Cardiac fibroblast (primary cell): ENCODE measurements around the gene ITGA8.
A peak's percentile ranks its signal among the peaks of the same experiment; 100 is the strongest.

Experiments
- DNase-seq, 2 donors: peaks; one replicate each; pipeline versions ENCODE4 v3.0.0 to v3.0.0-alpha.2; 2010; ENCODE audit warnings: low read depth in 2 of 2
- H3K4me3 ChIP-seq, 2 donors: replicated peaks in 1 of 2; 1 replicate in 1 of 2; 2 replicates in 1 of 2; pipeline ENCODE4 v1.5.1; 2011; ENCODE audit warnings: low read depth in 2 of 2, low read length in 2 of 2, mild to moderate bottlenecking in 2 of 2, moderate library complexity in 1 of 2
- TF ChIP-seq, protein P1 (sequence below): IDR thresholded peaks from one replicate; pipeline ENCODE4 v1.5.1; 2011; ENCODE audit warnings: low read depth, mild to moderate bottlenecking, low read length, inconsistent platforms

ITGA8 gene

DNA sequence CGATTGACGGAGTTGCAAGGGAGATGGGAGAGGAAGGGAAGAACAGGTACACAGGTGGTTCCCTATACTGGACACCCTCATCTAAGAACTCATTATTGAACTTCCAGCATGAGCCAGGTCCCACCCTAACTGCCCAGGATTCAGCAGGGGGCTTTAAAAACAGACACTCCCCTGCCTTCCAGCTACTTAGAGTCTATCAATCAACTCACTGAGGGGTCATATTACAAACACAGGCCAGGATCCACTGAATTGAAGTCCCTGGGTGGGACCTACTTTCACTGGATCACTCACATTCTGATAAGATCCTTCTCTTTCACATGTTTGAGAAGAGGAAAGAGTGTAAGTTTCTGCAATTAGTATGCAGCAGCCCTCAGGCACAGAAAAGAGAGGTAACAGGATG, 92.8 kb downstream of the ITGA8 start:
- no peak for DNase-seq
- TF ChIP-seq, protein P1, sequence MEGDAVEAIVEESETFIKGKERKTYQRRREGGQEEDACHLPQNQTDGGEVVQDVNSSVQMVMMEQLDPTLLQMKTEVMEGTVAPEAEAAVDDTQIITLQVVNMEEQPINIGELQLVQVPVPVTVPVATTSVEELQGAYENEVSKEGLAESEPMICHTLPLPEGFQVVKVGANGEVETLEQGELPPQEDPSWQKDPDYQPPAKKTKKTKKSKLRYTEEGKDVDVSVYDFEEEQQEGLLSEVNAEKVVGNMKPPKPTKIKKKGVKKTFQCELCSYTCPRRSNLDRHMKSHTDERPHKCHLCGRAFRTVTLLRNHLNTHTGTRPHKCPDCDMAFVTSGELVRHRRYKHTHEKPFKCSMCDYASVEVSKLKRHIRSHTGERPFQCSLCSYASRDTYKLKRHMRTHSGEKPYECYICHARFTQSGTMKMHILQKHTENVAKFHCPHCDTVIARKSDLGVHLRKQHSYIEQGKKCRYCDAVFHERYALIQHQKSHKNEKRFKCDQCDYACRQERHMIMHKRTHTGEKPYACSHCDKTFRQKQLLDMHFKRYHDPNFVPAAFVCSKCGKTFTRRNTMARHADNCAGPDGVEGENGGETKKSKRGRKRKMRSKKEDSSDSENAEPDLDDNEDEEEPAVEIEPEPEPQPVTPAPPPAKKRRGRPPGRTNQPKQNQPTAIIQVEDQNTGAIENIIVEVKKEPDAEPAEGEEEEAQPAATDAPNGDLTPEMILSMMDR: no peak

DNA sequence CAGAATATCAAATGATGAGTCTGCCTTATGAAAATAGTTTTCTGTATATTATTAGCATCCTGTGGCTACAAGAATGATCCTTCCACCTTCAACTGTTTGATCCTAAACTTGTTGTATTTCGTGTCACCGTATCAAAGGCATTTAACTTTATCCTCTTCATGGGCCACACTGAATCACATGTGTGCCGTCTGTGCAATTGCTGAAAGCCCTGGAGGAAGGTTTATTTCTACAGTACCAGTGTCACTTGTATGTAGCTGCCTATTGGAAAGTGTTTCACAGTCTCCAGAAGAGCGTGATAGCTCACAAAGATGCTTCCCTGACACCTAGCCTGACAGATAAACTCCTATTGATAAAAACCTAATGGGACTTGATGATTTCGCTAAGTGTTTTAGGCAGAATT, 94.5 kb downstream of the ITGA8 start:
- no peak for DNase-seq
- no peak overlapping the region for H3K4me3 ChIP-seq
- TF ChIP-seq, protein P1: no peak

More for the DNA sequence above, 92.8 kb downstream of the ITGA8 start:
- H3K4me3 ChIP-seq: no peak overlapping the region

DNA sequence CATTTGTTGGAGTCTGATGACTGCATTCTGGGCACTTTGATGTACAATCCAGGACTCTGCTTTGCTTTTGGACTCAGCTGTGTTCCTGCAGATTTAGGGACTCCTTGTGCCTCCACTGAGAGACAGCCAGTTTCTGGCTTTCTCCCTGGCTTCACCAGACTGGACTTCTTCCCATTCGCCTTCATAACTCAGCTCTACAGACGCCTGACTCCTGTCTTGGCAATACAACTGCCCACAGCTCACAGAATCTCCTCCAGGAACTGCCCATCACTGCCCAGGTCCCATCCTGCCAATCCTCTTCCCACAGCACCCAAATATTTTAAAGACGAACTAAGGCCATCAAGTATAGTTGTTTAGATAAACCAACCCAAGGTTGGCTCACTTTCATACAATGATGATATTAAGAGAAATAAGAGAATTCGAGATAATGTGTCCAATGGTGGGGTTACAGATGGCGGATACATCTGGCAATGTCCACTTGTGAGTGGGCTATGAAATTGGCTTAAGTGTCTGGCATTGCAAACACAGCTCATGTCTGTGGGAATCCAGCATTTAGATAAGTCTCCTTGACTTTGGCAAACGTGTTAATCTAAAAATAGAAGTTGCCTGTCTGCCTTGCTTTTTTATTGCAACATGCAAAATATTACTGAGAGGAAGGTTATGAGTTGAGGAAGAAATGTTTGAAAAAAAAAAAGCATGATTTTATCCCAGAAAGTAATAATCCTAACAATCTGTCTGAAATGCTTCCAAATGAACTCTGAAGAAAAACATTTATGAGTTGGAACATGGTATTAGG, 95.1 kb downstream of the ITGA8 start:
- DNase-seq: peak; percentile 31 to 59
- H3K4me3 ChIP-seq: no peak overlapping the region
- TF ChIP-seq, protein P1: no peak

DNA sequence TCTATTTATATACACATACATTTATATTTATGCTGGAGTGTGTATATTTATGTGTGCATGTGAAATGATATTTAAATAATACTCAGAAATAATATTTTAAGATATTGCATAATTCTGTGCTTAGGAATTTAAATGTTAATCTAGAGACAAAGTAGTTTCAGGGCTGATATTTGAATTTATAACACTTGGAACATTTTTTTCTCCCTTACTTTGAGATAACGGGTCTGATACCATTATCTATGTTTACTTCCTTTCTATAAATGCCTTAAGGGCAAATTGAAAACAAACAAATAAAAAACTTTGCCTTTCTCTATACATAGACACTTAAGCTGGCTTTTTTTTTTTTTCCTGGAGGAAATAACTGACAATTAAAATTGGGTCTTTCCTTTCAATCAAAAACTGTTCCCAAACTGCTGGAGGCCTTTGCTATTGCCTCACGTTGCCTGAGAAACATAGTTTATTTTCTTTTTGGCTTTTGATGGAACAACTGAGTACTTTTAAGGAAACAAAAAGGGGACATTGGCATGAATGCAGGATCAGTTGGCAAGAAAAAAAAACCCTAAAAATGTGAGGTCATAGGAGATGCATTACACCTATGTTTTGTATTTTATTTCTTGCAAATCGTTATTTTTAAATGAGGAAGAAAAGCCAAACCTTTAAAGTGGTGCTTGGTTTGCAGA, 98.7 kb downstream of the ITGA8 start:
- no peak overlapping the region for H3K4me3 ChIP-seq
- DNase-seq: no peak
- TF ChIP-seq, protein P1: no peak

DNA sequence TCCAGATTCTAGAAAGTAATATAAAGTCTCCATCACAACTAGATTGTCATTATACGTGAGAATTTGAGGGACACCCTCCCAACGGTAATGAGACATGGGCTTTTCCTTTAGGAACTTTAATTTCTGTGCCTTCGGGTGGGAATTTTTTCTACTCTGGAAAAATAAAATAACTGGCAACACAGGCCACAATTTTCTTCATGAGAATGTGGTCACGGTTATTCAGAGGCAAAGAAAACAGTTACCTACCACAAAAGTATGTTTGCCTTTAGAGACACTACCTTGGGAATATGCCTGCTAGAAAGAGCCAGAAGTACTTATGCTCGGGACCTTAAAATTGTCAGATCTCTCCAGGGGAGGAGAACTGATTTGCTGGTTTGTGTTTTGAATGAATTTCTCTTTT, 99.4 kb downstream of the ITGA8 start:
- no peak for DNase-seq
- no peak overlapping the region for H3K4me3 ChIP-seq
- TF ChIP-seq, protein P1: no peak

DNA sequence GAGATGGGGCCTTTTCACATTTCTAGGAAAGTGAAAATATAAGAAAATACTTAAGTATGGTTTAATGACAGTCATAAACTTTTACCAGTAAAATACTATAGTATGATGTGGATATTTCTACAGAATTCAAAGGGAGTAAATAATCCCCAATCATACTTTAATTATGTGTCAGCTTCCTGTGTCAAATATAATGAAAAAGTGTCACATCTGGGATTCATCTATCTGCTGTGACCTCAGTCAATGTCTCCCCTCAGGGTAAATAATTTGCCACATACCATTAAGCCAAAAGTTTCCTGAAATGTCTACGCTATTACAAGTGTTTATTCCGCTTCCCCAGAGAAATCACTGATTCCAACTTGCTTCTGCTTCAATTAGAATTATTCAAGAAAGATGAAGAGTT, 110.5 kb downstream of the ITGA8 start:
- no peak for DNase-seq
- H3K4me3 ChIP-seq: no peak overlapping the region
- TF ChIP-seq, protein P1: no peak
